ENCODE measurements around the gene KCNA2.
A peak's percentile ranks its signal among the peaks of the same experiment; 100 is the strongest.

Gene KCNA2

GRCh38 chr1:110605901-110606656, at the start of gene KCNA2:
Gene KCNA2, minus strand, starts transcription at chr1:110606358. Its CDS starts 1,576 bp downstream, at chr1:110604782.
- Histone ChIP-seq H3K36me3 (no peaks in the 10 kb centered on the region; the same call in 1 of the 2 replicates), H3K27me3 (ENCODE audit: insufficient read depth, low read depth, severe bottlenecking) (peaks cover 13% of the 10 kb centered on the region), H3K4me3 (ENCODE audit: low read depth, low read length) (peak within 1 kb of the TSS; percentile 93), H3K9me3 (ENCODE audit: severe bottlenecking) (no peaks in the 10 kb centered on the region), H3K27ac (peak within 1 kb of the TSS; percentile 59)
- TF ChIP-seq CTCF (IDR thresholded peaks at IDR 0.05; ENCODE audit: low read depth, low read length) = 0 out of 2 replicates have a peak, but pooled peaks have one; percentile 3
- DNase-seq = peak; percentile 92

- Histone ChIP-seq H3K27me3 (ENCODE audit: insufficient read depth, low read depth, severe bottlenecking) (no peaks in the 10 kb centered on the region), H3K36me3 (no peaks in the 10 kb centered on the region), H3K4me3 (ENCODE audit: low read depth, low read length) (no peak overlapping the region), H3K27ac (no peak overlapping the region), H3K9me3 (ENCODE audit: severe bottlenecking) (no peaks in the 10 kb centered on the region)
- TF ChIP-seq CTCF (IDR thresholded peaks at IDR 0.05; ENCODE audit: low read depth, low read length) = no peak
- no peak for DNase-seq
These were observed 44.5 kb upstream of the KCNA2 start for GRCh38 chr1:110650609-110651008.

- Histone ChIP-seq H3K27ac (no peak overlapping the region), H3K27me3 (ENCODE audit: insufficient read depth, low read depth, severe bottlenecking) (no peaks in the 10 kb centered on the region), H3K4me3 (ENCODE audit: low read depth, low read length) (no peak overlapping the region), H3K9me3 (ENCODE audit: severe bottlenecking) (no peaks in the 10 kb centered on the region), H3K36me3 (no peaks in the 10 kb centered on the region)
- TF ChIP-seq CTCF (IDR thresholded peaks at IDR 0.05; ENCODE audit: low read depth, low read length) = no peak
- no peak for DNase-seq
These were observed 42.3 kb upstream of the KCNA2 start for GRCh38 chr1:110648417-110648816.

- no peak for DNase-seq
These were observed 41.2 kb upstream of the KCNA2 start for GRCh38 chr1:110647254-110647891.

More at GRCh38 chr1:110647254-110647891, 41.2 kb upstream of the KCNA2 start:
- H3K4me3 ChIP-seq (ENCODE audit: low read depth, low read length) = no peak overlapping the region
- no peaks in the 10 kb centered on the region for H3K36me3 ChIP-seq
- TF ChIP-seq CTCF (IDR thresholded peaks at IDR 0.05; ENCODE audit: low read depth, low read length) = no peak
- H3K27me3 ChIP-seq (ENCODE audit: insufficient read depth, low read depth, severe bottlenecking) = no peaks in the 10 kb centered on the region
- no peak overlapping the region for H3K27ac ChIP-seq
- no peaks in the 10 kb centered on the region for H3K9me3 ChIP-seq (ENCODE audit: severe bottlenecking)

Measured in WERI-Rb-1 (cell line).